Endothelial cell of umbilical vein (primary cell): ENCODE data around the gene GAS7. TPM values are rescaled to one million over a fixed set of nuclear protein-coding genes. Genes with fewer than 3 reads are reported as not detected.

ENCODE experiments used
- BruUV-seq: library from RNA; stranded (reverse); fragments of 400-500 nt; replicated peaks from 2 replicates; lab custom pipeline; 2021; lab: Mats Ljungman, UMichigan
- CTCF ChIA-PET: fragments of 300-600, 350-600 bp; sonication (Branson Sonifier 250); formaldehyde crosslinking; loops from one replicate; lab custom pipeline; 2021; ENCODE audit warnings: antibody characterized with exemption, inconsistent platforms; lab: Charles Lee
- POLR2A ChIA-PET: fragments of 300-600, 350-600 bp; sonication (Branson Sonifier 250); formaldehyde crosslinking; loops from one replicate; lab custom pipeline; 2021; ENCODE audit warnings: antibody characterized with exemption, inconsistent platforms; lab: Charles Lee
- DNase-seq: peaks from one replicate; pipeline ENCODE4 v3.0.0-alpha.2; 2011; ENCODE audit warnings: low read depth, low spot score
- FAIRE-seq: peaks from 2 replicates; lab custom pipeline; 2011; peaks lifted over from hg19 to GRCh38; lab: Jason Lieb, UNC
- H2AFZ ChIP-seq: 2 replicates; pipeline ENCODE4 v1.6.0; 2012; ENCODE audit warnings: low read depth, low read length, control low read depth, inconsistent platforms
- H3K27ac ChIP-seq: 2 replicates; pipeline ENCODE4 v1.5.1; 2011; ENCODE audit warnings: low read depth, mild to moderate bottlenecking, control low read depth, low read length, moderate library complexity; ENCODE audit not compliant: insufficient read depth
- H3K27me3 ChIP-seq, 2 experiments: 2 replicates each; pipeline versions ENCODE4 v1.6.0 to v1.6.1; 2011; ENCODE audit warnings: low read length in 2 of 2, mixed read lengths in 1 of 2; ENCODE audit not compliant: control insufficient read depth in 2 of 2, insufficient read depth in 2 of 2
- H3K36me3 ChIP-seq, 2 experiments: 2 replicates in 1 of 2; 3 replicates in 1 of 2; pipeline ENCODE4 v1.5.1; 2011; ENCODE audit warnings: low read length in 2 of 2, mild to moderate bottlenecking in 1 of 2, moderate library complexity in 1 of 2; ENCODE audit not compliant: control insufficient read depth in 2 of 2, insufficient read depth in 2 of 2; ENCODE audit errors: extremely low read depth in 1 of 2
- H3K4me1 ChIP-seq: 3 replicates; pipeline ENCODE4 v1.5.1; 2011; ENCODE audit warnings: mild to moderate bottlenecking, low read length; ENCODE audit not compliant: control insufficient read depth, insufficient read depth; ENCODE audit errors: extremely low read depth
- H3K4me2 ChIP-seq: 2 replicates; pipeline ENCODE4 v1.6.1; 2011; ENCODE audit warnings: low read length, control low read depth, mixed read lengths; ENCODE audit not compliant: insufficient read depth
- H3K4me3 ChIP-seq, 3 experiments: fragments of 200-600 bp in 1 of 3; sonication (generic), shearing (Covaris generic) in 1 of 3; replicated peaks in 1 of 3; 2 replicates each; pipeline ENCODE4 v1.5.1; 2011 to 2016; ENCODE audit warnings: control low read depth in 3 of 3, low read length in 3 of 3, mild to moderate bottlenecking in 2 of 3, inconsistent platforms in 1 of 3, low read depth in 1 of 3, moderate library complexity in 1 of 3; ENCODE audit not compliant: insufficient read depth in 1 of 3
- H3K79me2 ChIP-seq: 2 replicates; pipeline ENCODE4 v1.6.0; 2012; ENCODE audit warnings: low read length, inconsistent platforms; ENCODE audit not compliant: control insufficient read depth, insufficient read depth
- H3K9ac ChIP-seq: replicated peaks from 2 replicates; pipeline ENCODE3; 2011; ENCODE audit warnings: low read length, control low read depth; ENCODE audit not compliant: insufficient read depth; ENCODE audit errors: extremely low read depth
- H3K9me1 ChIP-seq: replicated peaks from 3 replicates; pipeline ENCODE4 v1.6.0; 2011; ENCODE audit warnings: mild to moderate bottlenecking, low read length; ENCODE audit not compliant: control insufficient read depth, insufficient read depth; ENCODE audit errors: extremely low read depth
- H3K9me3 ChIP-seq: replicated peaks from 2 replicates; pipeline ENCODE4 v1.5.1; 2012; ENCODE audit warnings: low read length, inconsistent platforms; ENCODE audit not compliant: control insufficient read depth, insufficient read depth
- H4K20me1 ChIP-seq: replicated peaks from 2 replicates; pipeline ENCODE3; 2011; ENCODE audit warnings: mild to moderate bottlenecking, low read length; ENCODE audit not compliant: control insufficient read depth, insufficient read depth; ENCODE audit errors: extremely low read depth
- EZH2 ChIP-seq: IDR thresholded peaks from 2 replicates; pipeline ENCODE4 v1.6.1; 2012; ENCODE audit warnings: borderline replicate concordance, low read depth, mild to moderate bottlenecking, moderate library complexity, low read length, inconsistent platforms; ENCODE audit not compliant: severe bottlenecking
- FOS ChIP-seq: IDR thresholded peaks from 2 replicates; pipeline ENCODE4 v1.6.1; 2011; ENCODE audit warnings: mild to moderate bottlenecking, low read length, moderate library complexity, borderline replicate concordance; ENCODE audit not compliant: insufficient read depth
- GATA2 ChIP-seq: IDR thresholded peaks from 2 replicates; pipeline ENCODE4 v1.7.0; 2011; ENCODE audit warnings: low read depth, mild to moderate bottlenecking, moderate library complexity, mixed read lengths, low read length; ENCODE audit not compliant: insufficient read length, insufficient read depth
- JUN ChIP-seq: IDR thresholded peaks from 2 replicates; pipeline ENCODE4 v1.6.1; 2011; ENCODE audit warnings: borderline replicate concordance, low read depth; ENCODE audit not compliant: insufficient read length, insufficient read depth
- MYC ChIP-seq: IDR thresholded peaks from one replicate; pipeline ENCODE4 v1.6.1; 2011; ENCODE audit warnings: mild to moderate bottlenecking, low read depth, low read length
- POLR2A ChIP-seq: IDR thresholded peaks from 2 replicates; pipeline ENCODE4 v1.6.1; 2012; ENCODE audit warnings: low read depth, mild to moderate bottlenecking, control low read depth, low read length
- POLR2AphosphoS5 ChIP-seq: IDR thresholded peaks from 2 replicates; pipeline ENCODE4 v1.6.1; 2012; ENCODE audit warnings: low read depth, mild to moderate bottlenecking, control low read depth, low read length, moderate library complexity; ENCODE audit not compliant: insufficient read depth
- dilution Hi-C: fragments of 300-500 bp; cut with MboI; formaldehyde crosslinking; loops from one replicate; pipeline ENCODE4 v1.15.0; 2019; ENCODE audit warnings: low sequenced_read_pairs; ENCODE audit not compliant: extremely low pct_ligation_motif_present
- intact Hi-C: fragments of 100-400 bp; cut with micrococcal nuclease; formaldehyde crosslinking; loops from one replicate; pipeline ENCODE4 v1.10.0; 2022
- polyA plus RNA-seq, 4 experiments: library from polyadenylated mRNA; depleted of rRNA in 3 of 4; stranded (reverse) in 3 of 4; unstranded in 1 of 4; fragments of >200 nt; gene quantifications; 2 replicates each; pipeline versions ENCODE4 v1.2.1 to v1.2.3, GENCODE V29; 2011 to 2012; ENCODE audit warnings: missing spikeins in 1 of 4
- total RNA-seq: library from RNA; stranded (reverse); gene quantifications from 2 replicates; pipeline ENCODE4 v1.2.3, GENCODE V29; 2021
- TF ChIP-seq, protein P1 (sequence below): IDR thresholded peaks from 2 replicates; pipeline ENCODE4 v1.6.1; 2011; ENCODE audit not compliant: insufficient read depth, insufficient read length
- TF ChIP-seq, protein P2 (sequence below), 2 donors: IDR thresholded peaks; 1 replicate in 1 of 2; 2 replicates in 1 of 2; pipeline ENCODE4 v1.5.1; 2011; ENCODE audit warnings: low read length in 2 of 2, mild to moderate bottlenecking in 2 of 2, moderate library complexity in 2 of 2, control low read depth in 1 of 2, inconsistent platforms in 1 of 2, low read depth in 1 of 2; ENCODE audit not compliant: insufficient read depth in 1 of 2; ENCODE audit errors: extremely low read depth in 1 of 2

Gene GAS7
- total and polyA plus RNA-seq, 2 donors (not counting 3 experiments of a cell fraction or from before 2014, with no cell fraction given) = not detected

DNA sequence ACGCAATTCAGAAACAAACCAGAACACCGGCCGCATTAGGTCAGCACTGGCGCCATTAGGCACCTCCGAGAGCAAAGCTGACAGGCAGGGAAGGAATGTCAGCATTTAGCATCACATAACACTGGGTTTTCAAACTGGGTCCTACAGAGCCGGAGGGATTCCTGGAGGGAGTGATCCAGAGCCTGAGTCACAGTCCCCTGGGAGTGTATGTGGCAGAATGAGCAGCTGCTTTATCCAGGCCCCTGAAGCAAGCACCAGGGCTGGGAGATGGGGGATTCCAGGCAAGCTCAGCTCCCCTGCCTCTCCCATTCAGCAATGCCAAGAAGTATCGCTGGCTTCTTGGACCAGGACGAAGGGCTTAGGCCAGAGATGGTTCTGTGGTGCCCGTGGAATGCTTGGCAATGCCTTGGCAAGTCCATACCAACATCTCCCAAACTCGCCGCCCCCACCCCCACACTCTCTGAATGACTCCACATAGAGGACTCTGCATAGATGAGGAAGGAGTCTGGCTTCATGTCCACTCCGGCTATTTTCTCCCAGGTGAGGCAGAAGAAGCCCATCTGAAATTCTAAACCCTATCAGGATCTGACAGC is 20.4 kb downstream of the GAS7 start:
- Histone ChIP-seq H3K36me3 (no peaks in the 10 kb centered on the region), H2AFZ (no peak overlapping the region), H3K9me1 (no peaks in the 10 kb centered on the region), H3K27ac (no peak overlapping the region), H3K9me3 (peaks cover 2% of the 10 kb centered on the region), H3K9ac (no peak overlapping the region), H3K4me3 (no peak overlapping the region), H3K27me3 (no peaks in the 10 kb centered on the region), H3K4me2 (no peak overlapping the region), H4K20me1 (no peaks in the 10 kb centered on the region), H3K79me2 (no peaks in the 10 kb centered on the region), H3K4me1 (no peaks in the 10 kb centered on the region)
- ChIA-PET POLR2A (no interaction called here), CTCF (no interaction called here)
- no peak for TF ChIP-seq POLR2A
- no peak for TF ChIP-seq POLR2AphosphoS5
- no peak for TF ChIP-seq FOS
- TF ChIP-seq MYC = no peak
- no peak for TF ChIP-seq JUN
- TF ChIP-seq, protein P1, sequence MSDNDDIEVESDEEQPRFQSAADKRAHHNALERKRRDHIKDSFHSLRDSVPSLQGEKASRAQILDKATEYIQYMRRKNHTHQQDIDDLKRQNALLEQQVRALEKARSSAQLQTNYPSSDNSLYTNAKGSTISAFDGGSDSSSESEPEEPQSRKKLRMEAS = no peak
- intact Hi-C loops = no loop called here
- BruUV-seq = no TSS peak
- dilution Hi-C loops = no loop called here
- no peak for FAIRE-seq
- no peak for DNase-seq

DNA sequence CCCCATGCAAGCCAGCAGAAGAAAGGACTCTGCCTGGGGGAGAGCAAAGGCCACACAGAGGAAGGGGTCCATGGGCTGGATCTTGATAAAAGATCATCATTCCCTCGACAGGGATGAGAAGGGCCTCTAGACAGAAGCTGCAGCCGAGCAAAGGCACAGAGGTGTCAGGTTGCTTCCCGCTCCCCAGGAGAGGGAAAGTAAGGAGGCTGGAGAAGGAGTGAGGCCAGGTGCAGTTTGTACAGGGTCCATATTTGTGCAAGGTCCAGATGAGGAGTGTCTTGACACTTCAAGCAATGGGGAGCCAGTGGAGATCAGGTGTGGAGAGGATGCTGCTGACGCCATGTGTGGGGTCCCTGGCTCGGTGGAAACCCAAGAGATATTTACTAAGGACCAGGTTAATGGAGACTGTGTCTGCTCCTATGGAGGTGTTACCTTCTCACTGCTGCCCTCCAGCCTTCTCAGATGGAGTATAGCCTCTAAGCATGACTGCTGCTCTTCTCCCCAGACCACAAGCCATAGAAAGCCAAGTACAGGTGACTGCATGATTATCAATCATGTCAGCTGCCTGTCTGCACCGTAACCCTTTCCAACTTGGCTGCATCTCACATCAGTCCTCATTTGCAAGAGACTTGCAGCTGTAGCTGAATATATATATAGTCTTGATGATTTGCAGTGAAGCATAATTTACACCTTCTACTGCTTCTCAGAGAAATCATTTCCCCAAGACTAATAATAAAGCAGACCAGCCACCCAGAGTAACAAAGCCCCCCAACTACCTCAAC is 21.1 kb downstream of the GAS7 start:
- no TSS peak for BruUV-seq
- intact Hi-C loops (no loop called here), dilution Hi-C loops (no loop called here)
- no peak overlapping the region for H3K9ac ChIP-seq
- no peaks in the 10 kb centered on the region for H3K27me3 ChIP-seq
- H3K9me3 ChIP-seq = no peaks in the 10 kb centered on the region
- no peaks in the 10 kb centered on the region for H3K4me1 ChIP-seq
- no peak for FAIRE-seq
- H3K36me3 ChIP-seq = no peaks in the 10 kb centered on the region
- no peaks in the 10 kb centered on the region for H3K79me2 ChIP-seq
- no peaks in the 10 kb centered on the region for H3K9me1 ChIP-seq
- CTCF ChIA-PET = no interaction called here
- no peak overlapping the region for H3K4me2 ChIP-seq
- no peaks in the 10 kb centered on the region for H4K20me1 ChIP-seq
- POLR2A ChIA-PET = no interaction called here
- no peak overlapping the region for H3K27ac ChIP-seq
- H2AFZ ChIP-seq = no peak overlapping the region
- no peak for DNase-seq
- no peak overlapping the region for H3K4me3 ChIP-seq
- TF ChIP-seq POLR2A = no peak
- no peak for TF ChIP-seq JUN
- no peak for TF ChIP-seq POLR2AphosphoS5
- no peak for TF ChIP-seq GATA2
- no peak for TF ChIP-seq EZH2
- TF ChIP-seq, protein P1 = no peak
- TF ChIP-seq, protein P2, sequence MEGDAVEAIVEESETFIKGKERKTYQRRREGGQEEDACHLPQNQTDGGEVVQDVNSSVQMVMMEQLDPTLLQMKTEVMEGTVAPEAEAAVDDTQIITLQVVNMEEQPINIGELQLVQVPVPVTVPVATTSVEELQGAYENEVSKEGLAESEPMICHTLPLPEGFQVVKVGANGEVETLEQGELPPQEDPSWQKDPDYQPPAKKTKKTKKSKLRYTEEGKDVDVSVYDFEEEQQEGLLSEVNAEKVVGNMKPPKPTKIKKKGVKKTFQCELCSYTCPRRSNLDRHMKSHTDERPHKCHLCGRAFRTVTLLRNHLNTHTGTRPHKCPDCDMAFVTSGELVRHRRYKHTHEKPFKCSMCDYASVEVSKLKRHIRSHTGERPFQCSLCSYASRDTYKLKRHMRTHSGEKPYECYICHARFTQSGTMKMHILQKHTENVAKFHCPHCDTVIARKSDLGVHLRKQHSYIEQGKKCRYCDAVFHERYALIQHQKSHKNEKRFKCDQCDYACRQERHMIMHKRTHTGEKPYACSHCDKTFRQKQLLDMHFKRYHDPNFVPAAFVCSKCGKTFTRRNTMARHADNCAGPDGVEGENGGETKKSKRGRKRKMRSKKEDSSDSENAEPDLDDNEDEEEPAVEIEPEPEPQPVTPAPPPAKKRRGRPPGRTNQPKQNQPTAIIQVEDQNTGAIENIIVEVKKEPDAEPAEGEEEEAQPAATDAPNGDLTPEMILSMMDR (IDR thresholded peaks at IDR 0.05; ENCODE audit: extremely low read depth in 1 of 2, insufficient read depth in 1 of 2, low read depth in 1 of 2, low read length in 2 of 2) = no peak
- TF ChIP-seq FOS = no peak
- no peak for TF ChIP-seq MYC
